ENCODE measurements around the gene EYS. TPM values are rescaled to one million over a fixed set of nuclear protein-coding genes. Genes with fewer than 3 reads are reported as not detected.

EYS gene
- total RNA-seq, 4 donors from 2014 or later, result under 0.01 TPM; not detected in 3

DNA sequence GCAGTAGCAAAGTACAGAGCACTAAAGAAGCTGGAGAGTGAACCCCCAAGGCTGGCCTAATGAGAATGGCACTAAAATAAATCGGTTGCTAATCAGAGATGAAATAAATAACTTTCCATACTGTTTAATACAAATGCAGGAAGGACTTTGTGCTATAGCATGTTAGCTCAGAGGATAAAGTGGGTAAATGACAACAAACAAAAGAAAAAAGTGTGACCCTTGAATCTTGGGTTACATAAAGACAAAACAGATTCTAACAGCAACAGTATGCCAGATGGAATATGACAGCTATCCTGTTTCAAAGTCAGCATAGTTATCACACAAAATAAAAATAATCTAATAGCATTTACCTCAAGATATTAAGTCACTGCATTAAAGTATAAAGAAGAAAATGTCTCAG is 1448.7 kb downstream of the EYS start:
- no peak overlapping the region for H3K27ac ChIP-seq (replicated peaks in 1 of 4)
- no peak for TF ChIP-seq POLR2A (IDR thresholded peaks at IDR 0.05; ENCODE audit: low read depth)
- TF ChIP-seq, protein P1, sequence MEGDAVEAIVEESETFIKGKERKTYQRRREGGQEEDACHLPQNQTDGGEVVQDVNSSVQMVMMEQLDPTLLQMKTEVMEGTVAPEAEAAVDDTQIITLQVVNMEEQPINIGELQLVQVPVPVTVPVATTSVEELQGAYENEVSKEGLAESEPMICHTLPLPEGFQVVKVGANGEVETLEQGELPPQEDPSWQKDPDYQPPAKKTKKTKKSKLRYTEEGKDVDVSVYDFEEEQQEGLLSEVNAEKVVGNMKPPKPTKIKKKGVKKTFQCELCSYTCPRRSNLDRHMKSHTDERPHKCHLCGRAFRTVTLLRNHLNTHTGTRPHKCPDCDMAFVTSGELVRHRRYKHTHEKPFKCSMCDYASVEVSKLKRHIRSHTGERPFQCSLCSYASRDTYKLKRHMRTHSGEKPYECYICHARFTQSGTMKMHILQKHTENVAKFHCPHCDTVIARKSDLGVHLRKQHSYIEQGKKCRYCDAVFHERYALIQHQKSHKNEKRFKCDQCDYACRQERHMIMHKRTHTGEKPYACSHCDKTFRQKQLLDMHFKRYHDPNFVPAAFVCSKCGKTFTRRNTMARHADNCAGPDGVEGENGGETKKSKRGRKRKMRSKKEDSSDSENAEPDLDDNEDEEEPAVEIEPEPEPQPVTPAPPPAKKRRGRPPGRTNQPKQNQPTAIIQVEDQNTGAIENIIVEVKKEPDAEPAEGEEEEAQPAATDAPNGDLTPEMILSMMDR (IDR thresholded peaks at IDR 0.05), result no peak
- no peak for TF ChIP-seq EP300 (IDR thresholded peaks at IDR 0.05)
- no peak for TF ChIP-seq POLR2AphosphoS5 (IDR thresholded peaks at IDR 0.05)
- no peaks in the 10 kb centered on the region for H3K4me1 ChIP-seq
- intact Hi-C loops (cut with DNase I), result no loop called here
- no peak overlapping the region for H3K4me3 ChIP-seq
- no peaks in the 10 kb centered on the region for H3K36me3 ChIP-seq
- H3K9me3 ChIP-seq, result no peaks in the 10 kb centered on the region
- 95% methylated on average over 1 of the region's 1 CpG for WGBS
- no peaks in the 10 kb centered on the region for H3K27me3 ChIP-seq
- no peak for DNase-seq (ENCODE audit: extremely low spot score)

DNA sequence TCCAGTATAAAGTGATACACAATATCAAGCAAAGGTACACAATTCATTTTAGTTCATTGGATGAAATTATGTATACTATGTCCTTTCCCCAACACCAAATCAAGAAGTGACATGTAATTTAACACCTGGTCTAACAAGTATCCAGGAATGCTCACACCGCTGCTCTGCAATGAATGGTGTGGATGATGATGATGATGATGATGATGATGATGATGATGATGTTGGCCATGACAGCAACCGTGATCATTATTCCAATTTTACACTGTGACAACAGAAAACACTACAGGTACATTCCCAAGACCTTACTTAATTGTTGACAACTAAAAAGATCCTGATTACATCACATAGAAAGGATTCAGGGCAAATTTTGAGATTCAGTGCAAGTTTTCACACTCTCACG is 1449.4 kb downstream of the EYS start:
- TF ChIP-seq EP300 (IDR thresholded peaks at IDR 0.05), result no peak
- TF ChIP-seq POLR2A (IDR thresholded peaks at IDR 0.05; ENCODE audit: low read depth), result no peak
- TF ChIP-seq POLR2AphosphoS5 (IDR thresholded peaks at IDR 0.05), result no peak
- TF ChIP-seq, protein P1 (IDR thresholded peaks at IDR 0.05), result no peak
- Histone ChIP-seq H3K27me3 (no peaks in the 10 kb centered on the region), H3K4me1 (no peaks in the 10 kb centered on the region), H3K36me3 (no peaks in the 10 kb centered on the region), H3K4me3 (no peak overlapping the region), H3K9me3 (no peaks in the 10 kb centered on the region), H3K27ac (replicated peaks in 1 of 4) (no peak overlapping the region)
- DNase-seq (ENCODE audit: extremely low spot score), result no peak
- 97% methylated on average over 3 of the region's 3 CpGs for WGBS
- intact Hi-C loops (cut with DNase I), result no loop called here

DNA sequence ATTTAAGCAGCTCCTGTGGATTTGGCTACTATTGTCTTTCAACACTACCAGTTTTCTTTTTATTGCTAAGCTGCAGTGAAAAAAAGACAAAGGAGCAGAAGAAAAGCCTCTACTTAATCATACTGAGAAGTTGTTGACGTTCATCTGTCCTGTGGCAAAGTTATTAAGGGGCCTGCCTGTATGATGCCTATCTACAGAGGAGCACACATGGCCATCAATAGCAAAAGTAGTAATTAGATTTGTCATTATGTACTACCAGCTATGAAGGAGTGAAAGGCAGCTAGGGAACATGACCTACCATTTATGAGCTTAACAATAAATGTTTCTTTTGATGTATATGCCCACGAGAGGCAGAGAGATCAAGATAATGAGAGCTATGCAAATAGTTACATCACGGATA is 1450.5 kb downstream of the EYS start:
- Histone ChIP-seq H3K36me3 (no peaks in the 10 kb centered on the region), H3K27me3 (no peaks in the 10 kb centered on the region), H3K27ac (replicated peaks in 1 of 4) (no peak overlapping the region), H3K4me3 (no peak overlapping the region), H3K4me1 (no peaks in the 10 kb centered on the region), H3K9me3 (no peaks in the 10 kb centered on the region)
- WGBS, result 78% methylated on average over 3 of the region's 3 CpGs
- DNase-seq (ENCODE audit: extremely low spot score), result no peak
- intact Hi-C loops (cut with DNase I), result no loop called here
- TF ChIP-seq, protein P1 (IDR thresholded peaks at IDR 0.05), result no peak
- no peak for TF ChIP-seq POLR2AphosphoS5 (IDR thresholded peaks at IDR 0.05)
- no peak for TF ChIP-seq EP300 (IDR thresholded peaks at IDR 0.05)
- TF ChIP-seq POLR2A (IDR thresholded peaks at IDR 0.05; ENCODE audit: low read depth), result no peak

DNA sequence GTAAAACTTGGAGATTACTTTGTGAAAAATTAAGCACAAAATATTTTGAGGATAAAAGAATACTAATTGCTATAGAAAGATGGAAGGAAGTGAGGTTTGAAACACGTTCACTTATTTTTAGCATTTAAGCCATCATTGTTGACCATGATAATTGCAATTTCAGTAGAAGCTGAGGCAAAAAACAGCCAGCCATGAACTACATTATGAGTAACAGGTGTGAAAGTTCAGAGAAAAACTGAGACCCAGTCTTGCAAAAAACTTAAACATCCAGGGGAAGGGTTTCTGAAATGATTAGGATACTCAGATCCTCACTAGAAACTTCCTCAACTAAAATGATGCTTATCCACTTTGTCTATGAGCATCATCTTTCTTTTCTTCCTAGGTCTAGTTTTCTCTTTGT is 1452.0 kb downstream of the EYS start:
- H3K4me1 ChIP-seq, result no peaks in the 10 kb centered on the region
- WGBS, result 78% methylated on average over 1 of the region's 1 CpG
- no peaks in the 10 kb centered on the region for H3K36me3 ChIP-seq
- H3K27me3 ChIP-seq, result no peaks in the 10 kb centered on the region
- no peak overlapping the region for H3K4me3 ChIP-seq
- no peaks in the 10 kb centered on the region for H3K9me3 ChIP-seq
- TF ChIP-seq, protein P1 (IDR thresholded peaks at IDR 0.05), result no peak
- TF ChIP-seq EP300 (IDR thresholded peaks at IDR 0.05) (no peak), POLR2AphosphoS5 (IDR thresholded peaks at IDR 0.05) (no peak), POLR2A (IDR thresholded peaks at IDR 0.05; ENCODE audit: low read depth) (no peak)
- H3K27ac ChIP-seq (replicated peaks in 1 of 4), result no peak overlapping the region
- intact Hi-C loops (cut with DNase I), result no loop called here
- no peak for DNase-seq (ENCODE audit: extremely low spot score)

DNA sequence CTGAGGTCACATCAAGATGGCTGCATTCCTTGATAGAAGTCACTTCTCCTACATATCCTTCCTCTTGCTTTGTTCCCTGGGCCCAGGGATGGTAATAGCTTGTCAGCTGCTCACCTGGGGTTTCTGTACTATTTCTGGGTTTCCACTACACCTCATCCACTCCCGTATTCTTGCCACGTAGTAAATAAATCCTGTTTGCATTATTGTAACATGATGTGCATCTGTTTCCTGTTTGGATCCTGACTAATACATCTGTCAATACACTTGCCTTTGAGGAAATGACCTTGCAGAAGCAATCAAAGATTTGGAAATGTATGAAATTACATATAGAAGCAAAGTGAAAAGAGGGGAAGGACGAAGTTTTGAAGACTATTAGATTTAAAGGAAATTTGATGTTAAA is 1452.5 kb downstream of the EYS start:
- no peaks in the 10 kb centered on the region for H3K4me1 ChIP-seq
- WGBS, result 67% methylated on average over 3 of the region's 3 CpGs
- intact Hi-C loops (cut with DNase I), result no loop called here
- no peaks in the 10 kb centered on the region for H3K27me3 ChIP-seq
- H3K9me3 ChIP-seq, result no peaks in the 10 kb centered on the region
- no peak overlapping the region for H3K4me3 ChIP-seq
- TF ChIP-seq, protein P1 (IDR thresholded peaks at IDR 0.05), result no peak
- TF ChIP-seq EP300 (IDR thresholded peaks at IDR 0.05) (no peak), POLR2AphosphoS5 (IDR thresholded peaks at IDR 0.05) (no peak), POLR2A (IDR thresholded peaks at IDR 0.05; ENCODE audit: low read depth) (no peak)
- no peak for DNase-seq (ENCODE audit: extremely low spot score)
- no peak overlapping the region for H3K27ac ChIP-seq (replicated peaks in 1 of 4)
- no peaks in the 10 kb centered on the region for H3K36me3 ChIP-seq
